GM21717 (cell line): ENCODE data around the gene FUNDC2.
A peak's percentile ranks its signal among the peaks of the same experiment; 100 is the strongest.
"Not testable (repeated sequence)": the region's sequence is repeated elsewhere in the genome, so short reads cannot be mapped to it uniquely, and the experiment has no call there.

Experiments used
- ATAC-seq: cut with Tn5 transposase; IDR thresholded peaks from one replicate; pipeline ENCODE4 v1.9.1; 2021; ENCODE audit warnings: mild to moderate bottlenecking, moderate library complexity; ENCODE audit not compliant: unreplicated experiment

The FUNDC2 gene

GRCh38 chrX:155026727-155027508, at the start of gene FUNDC2:
Gene FUNDC2 (plus strand): TSS chrX:155026844. CDS start chrX:155026939, 95 bp downstream.
- peak; percentile 91 for ATAC-seq

GRCh38 chrX:154979629-154980028, 47.0 kb upstream of the FUNDC2 start:
- no peak for ATAC-seq

- peak; percentile 99 for ATAC-seq
Observed at GRCh38 chrX:154980330-154981115, 46.1 kb upstream of the FUNDC2 start.

GRCh38 chrX:154981116-154981411, 45.6 kb upstream of the FUNDC2 start:
- ATAC-seq: peak; percentile 16

- no peak for ATAC-seq
Observed at GRCh38 chrX:154986826-154987575, 39.6 kb upstream of the FUNDC2 start.

GRCh38 chrX:154987940-154988339, 38.7 kb upstream of the FUNDC2 start:
- no peak for ATAC-seq

- ATAC-seq: no peak
Observed at GRCh38 chrX:154988719-154989118, 37.9 kb upstream of the FUNDC2 start.

GRCh38 chrX:154990496-154990895, 36.1 kb upstream of the FUNDC2 start:
- no peak for ATAC-seq

- ATAC-seq: no peak
Observed at GRCh38 chrX:154991039-154991438, 35.6 kb upstream of the FUNDC2 start.

GRCh38 chrX:154991476-154991875, 35.2 kb upstream of the FUNDC2 start:
- no peak for ATAC-seq

- ATAC-seq: no peak
Observed at GRCh38 chrX:154998204-154998880, 28.3 kb upstream of the FUNDC2 start.

GRCh38 chrX:155000841-155001240, 25.8 kb upstream of the FUNDC2 start:
- ATAC-seq: no peak

GRCh38 chrX:155001873-155002272, 24.8 kb upstream of the FUNDC2 start:
- ATAC-seq: no peak

GRCh38 chrX:155005190-155005589, 21.5 kb upstream of the FUNDC2 start:
- ATAC-seq: no peak

GRCh38 chrX:155006379-155006778, 20.3 kb upstream of the FUNDC2 start:
- not testable (repeated sequence) for ATAC-seq

GRCh38 chrX:155006913-155007671, 19.6 kb upstream of the FUNDC2 start:
- ATAC-seq: not testable (repeated sequence)

- not testable (repeated sequence) for ATAC-seq
Observed at GRCh38 chrX:155008578-155008977, 18.1 kb upstream of the FUNDC2 start.

- no peak for ATAC-seq
Observed at GRCh38 chrX:155009994-155010472, 16.6 kb upstream of the FUNDC2 start.

- no peak for ATAC-seq
Observed at GRCh38 chrX:155020591-155020990, 6.1 kb upstream of the FUNDC2 start.

GRCh38 chrX:155022585-155022984, 4.1 kb upstream of the FUNDC2 start, which contains the start of gene F8:
Gene F8 (minus strand): TSS chrX:155022723. CDS start chrX:155022552, 171 bp downstream.
- ATAC-seq: no peak
